OCI-LY7 (cell line): ENCODE data around the gene C12orf56.
"Not testable (repeated sequence)": the region's sequence is repeated elsewhere in the genome, so short reads cannot be mapped to it uniquely, and the experiment has no call there.

Experiments
- CTCF ChIP-seq: fragments of 200-600 bp; sonication (generic); conservative IDR thresholded peaks from 2 replicates; pipeline ENCODE4 v1.5.1; 2014; ENCODE audit warnings: mild to moderate bottlenecking, antibody characterized with exemption, low read length, moderate library complexity, mixed read lengths
- EZH2phosphoT487 ChIP-seq: fragments of 200-600 bp; sonication (generic); IDR thresholded peaks from 2 replicates; pipeline ENCODE4 v1.6.1; 2018; ENCODE audit warnings: low read depth, borderline replicate concordance, mild to moderate bottlenecking, mixed run types, antibody characterized with exemption, low read length, moderate library complexity, mixed read lengths

GRCh38 chr12:64356209-64356608 is 34.3 kb downstream of the C12orf56 start:
- TF ChIP-seq CTCF, EZH2phosphoT487: not testable (repeated sequence)
